NCI-H226 (cell line): Measurements from ENCODE around the gene CAMKMT.
A peak's percentile ranks its signal among the peaks of the same experiment; 100 is the strongest.
"Not testable (repeated sequence)": the region's sequence is repeated elsewhere in the genome, so short reads cannot be mapped to it uniquely, and the experiment has no call there.

Source experiments
- DNase-seq: peaks from one replicate; pipeline ENCODE4 v3.0.0-alpha.2; 2015

Gene CAMKMT

DNA sequence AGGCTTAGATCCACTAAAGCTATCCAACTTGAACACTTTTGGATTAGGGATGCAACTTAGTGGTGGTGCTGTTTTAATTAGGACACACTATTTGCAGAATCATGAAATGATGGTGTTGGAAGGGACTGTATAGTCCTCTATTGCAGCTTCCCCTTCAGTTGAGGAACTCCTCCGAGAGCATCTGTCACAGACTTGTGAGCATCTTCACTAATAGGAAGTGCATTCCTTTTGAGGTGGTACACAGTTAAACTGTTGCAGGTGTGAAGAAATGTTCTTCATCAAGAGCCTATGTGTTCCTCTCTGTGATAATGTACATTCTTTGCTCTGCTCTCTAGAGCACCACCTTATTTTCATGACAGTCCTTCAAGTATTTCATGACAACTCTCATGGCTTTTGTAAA, 197.4 kb downstream of the CAMKMT start:
- DNase-seq: no peak

- DNase-seq: no peak
These were observed 198.6 kb downstream of the CAMKMT start for GRCh38 chr2:44560352-44560751.

DNA sequence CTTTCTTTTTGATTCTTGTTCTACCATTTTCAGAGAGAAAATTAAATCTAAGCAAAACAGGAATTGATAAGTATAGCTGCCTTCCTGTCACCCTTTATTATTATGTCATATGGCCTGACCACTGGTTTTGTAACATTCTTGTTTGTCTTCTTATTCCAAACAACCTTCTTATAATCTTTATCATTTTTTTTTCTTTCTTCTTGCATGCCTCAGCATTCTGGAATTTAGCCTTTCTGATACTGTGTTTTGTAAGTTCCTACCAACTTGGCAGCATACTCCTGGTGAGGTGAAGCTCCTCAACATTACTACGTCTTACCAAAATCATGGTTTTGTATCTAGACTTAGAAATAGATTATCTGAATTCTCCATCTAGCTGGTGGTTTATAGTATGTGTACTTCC, 199.2 kb downstream of the CAMKMT start:
- peak; percentile 83 for DNase-seq

- peak; percentile 43 for DNase-seq
These were observed 201.0 kb downstream of the CAMKMT start for GRCh38 chr2:44562737-44563136.

DNA sequence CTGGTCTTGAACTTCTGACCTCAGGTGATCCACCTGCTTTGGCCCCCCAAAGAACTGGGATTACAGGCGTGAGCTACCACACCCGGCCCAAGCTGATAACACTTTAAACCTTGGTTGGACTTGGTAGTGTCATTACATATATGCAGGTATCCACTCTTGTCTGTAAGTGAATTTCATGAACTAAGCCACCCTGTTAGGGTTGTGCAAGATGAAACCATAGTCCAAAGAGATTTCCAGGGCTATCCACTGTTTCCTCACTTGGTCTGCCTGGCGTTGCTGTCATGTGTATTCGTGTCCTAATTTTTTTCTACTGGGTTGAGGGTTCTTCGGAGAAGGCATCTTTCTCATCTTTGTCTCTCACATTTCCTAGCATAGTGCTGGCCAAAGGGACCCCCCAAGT, 203.0 kb downstream of the CAMKMT start:
- DNase-seq: no peak

DNA sequence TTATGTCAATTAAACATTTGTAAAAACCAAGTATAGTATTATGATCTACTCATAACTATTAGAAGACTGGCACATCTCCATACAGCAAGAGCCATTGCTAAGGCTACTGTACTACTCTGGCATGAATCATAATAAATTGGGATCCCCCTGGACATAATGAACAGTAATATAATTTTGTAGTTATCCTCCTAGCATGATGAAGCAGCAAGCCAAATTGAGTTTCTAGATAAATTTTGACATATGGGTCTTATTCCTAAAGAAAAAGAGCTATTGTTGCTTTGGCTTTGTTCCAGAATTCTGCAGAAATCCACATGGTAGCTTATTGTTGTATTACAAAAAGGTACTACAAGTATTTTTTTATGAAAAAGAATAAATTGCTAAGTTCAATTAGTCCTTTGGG, 204.3 kb downstream of the CAMKMT start:
- no peak for DNase-seq

DNA sequence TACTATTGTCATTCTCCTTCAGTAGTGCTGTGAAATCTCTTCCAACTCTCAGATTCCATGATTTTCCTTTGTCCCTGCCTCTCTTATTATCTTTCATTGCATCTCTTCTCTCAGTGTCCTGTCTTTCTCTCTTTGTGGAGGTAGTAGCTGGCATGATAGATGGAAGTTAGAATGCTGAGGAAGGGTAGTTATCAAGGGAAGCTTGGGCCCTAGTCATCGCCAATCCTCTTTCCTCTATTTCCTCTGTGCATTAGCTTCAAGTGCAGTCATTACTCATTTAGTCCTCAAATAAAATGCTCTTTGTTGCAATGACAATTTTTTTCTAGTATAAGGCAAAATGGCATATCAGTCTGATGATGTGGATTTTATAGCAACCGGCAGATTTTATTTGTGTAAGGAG, 207.7 kb downstream of the CAMKMT start:
- DNase-seq: no peak

DNA sequence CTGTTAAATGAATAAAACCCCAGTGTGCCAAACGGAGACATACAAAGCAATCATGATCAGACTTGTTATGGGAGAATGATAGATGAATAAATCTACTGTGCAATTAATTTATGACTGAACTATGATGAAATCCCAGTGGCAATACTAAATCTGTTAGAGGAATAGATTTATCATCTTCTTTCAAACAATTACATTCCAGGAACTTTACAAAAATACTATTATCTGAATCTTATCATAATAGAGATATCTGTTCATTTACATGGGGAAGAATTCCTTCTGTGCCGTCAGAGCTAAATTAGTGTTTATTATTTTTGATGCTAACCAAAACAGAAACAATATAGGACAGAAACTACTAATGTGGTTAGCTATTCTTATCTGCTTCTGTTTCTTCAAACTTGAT, 208.5 kb downstream of the CAMKMT start:
- DNase-seq: no peak

DNA sequence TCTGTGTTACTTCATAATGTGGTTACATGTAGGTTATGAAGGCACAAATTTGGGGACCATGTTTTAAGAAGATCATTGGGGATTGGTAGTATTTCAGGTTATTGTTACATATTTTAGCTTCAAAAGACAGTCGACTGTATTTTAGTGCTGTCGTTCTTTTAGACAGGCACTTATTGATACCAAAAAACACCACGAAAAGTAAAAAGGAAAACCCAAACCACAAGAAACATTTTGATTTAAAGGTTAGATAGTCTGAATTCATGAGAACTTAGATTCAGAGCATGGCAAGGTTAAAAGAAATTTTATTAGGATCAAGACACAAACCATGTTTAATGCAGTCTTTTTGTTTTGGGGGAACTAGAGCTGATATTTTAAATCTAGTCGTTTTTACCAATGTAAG, 209.0 kb downstream of the CAMKMT start:
- no peak for DNase-seq

- peak; percentile 68 for DNase-seq
These were observed 210.6 kb downstream of the CAMKMT start for GRCh38 chr2:44572196-44572900.

DNA sequence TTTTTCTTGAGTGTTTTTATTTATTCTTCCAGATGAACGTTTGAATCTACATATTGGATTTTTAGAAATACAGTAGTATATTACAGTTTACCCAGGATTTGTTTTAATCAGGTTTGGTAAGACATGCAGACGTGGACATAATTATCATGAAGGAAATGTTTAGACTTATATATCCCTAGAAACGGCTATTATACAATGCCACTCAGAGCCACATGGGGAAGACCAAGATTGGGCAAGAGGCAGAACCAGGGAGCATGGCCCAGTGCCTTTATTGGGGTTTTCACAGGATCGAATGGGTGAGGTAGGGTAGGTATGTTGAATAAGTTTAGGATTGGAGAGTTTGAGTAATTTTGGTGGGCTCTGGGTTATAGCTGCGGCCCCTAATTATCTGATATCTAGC, 212.2 kb downstream of the CAMKMT start:
- DNase-seq: no peak

DNA sequence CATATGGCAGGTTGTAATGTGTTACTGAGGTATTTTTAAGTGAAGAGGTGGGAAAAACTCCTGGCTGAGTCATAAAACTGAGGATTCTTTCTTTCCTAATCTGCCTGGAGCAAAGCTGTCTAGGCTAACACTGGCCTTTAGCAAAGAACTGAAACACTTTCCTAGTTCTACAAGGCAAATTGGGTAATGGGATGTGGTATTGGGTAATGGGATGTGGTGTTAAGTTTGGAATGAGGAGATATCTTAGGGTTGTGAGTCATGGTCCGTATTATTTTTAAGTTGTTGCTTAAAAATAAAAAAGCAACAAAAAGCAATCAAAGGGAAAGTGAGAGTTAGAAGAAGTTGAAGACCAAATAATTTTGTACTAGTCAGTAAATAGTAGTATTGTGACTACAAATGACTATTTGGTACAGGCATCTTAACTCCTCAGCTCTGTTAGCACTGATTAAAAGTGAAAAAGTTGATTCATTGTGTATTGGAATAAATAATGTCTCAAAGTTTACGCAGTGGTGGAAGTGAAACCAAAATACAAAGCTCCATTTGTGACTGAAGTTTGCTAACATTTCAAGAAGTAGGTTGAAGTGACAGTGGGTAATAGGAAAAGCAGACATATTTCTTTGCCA, 216.8 kb downstream of the CAMKMT start:
- DNase-seq: peak; percentile 88

DNA sequence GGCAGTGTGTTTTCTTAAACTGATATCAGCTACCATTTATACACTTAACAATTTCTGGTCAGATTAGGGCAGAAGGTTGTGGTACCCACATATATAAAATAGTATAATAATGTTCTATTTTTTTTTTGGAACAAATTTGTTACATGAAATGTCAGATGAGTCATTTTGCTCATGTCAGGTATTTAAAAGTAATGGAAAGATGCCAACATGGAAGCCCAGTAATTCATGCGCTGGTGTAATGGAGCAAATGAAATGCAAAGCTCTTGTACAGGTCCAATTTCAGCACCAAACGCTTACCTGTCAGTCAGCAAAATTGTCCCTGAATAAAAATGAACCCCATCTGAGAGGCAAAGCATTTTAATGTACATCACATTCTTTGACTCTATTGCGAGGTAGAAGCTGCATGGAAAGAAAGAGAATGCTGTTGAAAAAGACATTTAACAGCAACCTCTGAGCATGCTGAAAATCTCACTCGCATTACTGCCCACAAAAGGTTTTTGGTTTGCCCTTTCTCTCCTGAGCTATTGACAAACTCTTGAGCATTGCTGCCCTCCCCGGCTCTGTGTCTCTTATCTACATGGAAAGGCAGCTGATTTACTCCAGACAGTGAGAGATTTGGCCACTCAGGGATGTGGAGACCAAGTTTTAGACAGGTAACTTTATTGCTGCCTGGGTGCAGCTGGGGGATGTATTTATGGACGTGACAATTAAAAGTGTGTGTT, 217.5 kb downstream of the CAMKMT start:
- peak; percentile 33 for DNase-seq

DNA sequence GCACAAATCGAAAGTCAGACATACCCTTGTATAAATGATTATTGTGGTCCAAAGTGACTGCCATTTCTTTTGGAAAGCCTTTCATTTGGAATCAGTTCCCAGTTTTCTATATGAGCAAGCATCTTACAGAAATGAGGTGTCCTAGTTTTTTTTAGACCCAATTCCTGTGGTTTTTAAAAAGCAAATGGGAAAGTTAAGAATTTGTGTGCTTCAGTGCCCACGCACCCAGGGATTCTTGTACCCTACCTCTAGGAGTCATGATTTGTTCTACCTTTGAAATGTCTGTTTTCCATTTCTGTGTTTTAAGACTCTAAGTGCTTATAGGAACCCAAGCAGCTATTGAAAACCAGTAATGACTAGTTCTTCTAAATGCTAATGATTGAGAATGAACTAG, 218.1 kb downstream of the CAMKMT start:
- no peak for DNase-seq

- DNase-seq: no peak
These were observed 219.2 kb downstream of the CAMKMT start for GRCh38 chr2:44580875-44581515.

GRCh38 chr2:44582363-44583008, 220.7 kb downstream of the CAMKMT start:
- DNase-seq: peak; percentile 29

GRCh38 chr2:44595615-44596014, 233.9 kb downstream of the CAMKMT start:
- DNase-seq: not testable (repeated sequence)

DNA sequence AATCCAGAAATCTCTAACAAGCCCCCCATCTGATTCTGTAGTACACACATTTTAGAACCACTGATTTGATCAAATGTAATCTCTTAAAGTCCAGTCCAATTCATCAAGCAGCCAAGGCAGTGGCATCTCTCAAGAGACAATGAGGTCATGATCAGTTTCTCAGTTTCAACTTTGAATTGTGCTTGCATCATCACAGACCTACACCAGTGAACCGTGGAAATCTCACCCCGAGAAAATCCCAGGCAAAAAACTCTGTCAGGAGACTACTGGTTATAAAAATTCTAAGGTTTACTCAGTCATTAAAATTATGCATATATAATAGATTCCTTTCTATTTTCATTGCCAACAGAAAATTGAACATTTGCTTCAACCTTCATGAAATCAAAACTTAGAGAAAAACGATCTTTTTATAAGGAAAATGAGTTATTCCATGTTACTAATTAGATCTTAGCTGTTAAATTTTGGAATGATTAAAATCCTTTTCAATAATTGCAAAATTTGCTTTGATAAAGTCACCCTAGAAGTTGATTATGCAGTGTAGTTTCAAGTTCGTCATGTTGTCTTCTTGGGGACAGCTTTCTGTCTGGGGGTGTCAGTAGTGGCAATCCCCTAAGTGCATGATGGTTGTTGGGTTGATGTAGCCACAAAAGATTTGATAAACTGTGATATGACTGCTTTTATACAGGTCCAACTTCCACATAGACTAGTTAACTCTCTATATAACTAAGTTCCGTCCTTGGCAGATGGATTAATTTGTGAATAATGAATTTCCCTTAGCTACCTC, 235.0 kb downstream of the CAMKMT start:
- no peak for DNase-seq

- DNase-seq: no peak
These were observed 236.8 kb downstream of the CAMKMT start for GRCh38 chr2:44598330-44599119.

- no peak for DNase-seq
These were observed 237.4 kb downstream of the CAMKMT start for GRCh38 chr2:44599130-44599529.

DNA sequence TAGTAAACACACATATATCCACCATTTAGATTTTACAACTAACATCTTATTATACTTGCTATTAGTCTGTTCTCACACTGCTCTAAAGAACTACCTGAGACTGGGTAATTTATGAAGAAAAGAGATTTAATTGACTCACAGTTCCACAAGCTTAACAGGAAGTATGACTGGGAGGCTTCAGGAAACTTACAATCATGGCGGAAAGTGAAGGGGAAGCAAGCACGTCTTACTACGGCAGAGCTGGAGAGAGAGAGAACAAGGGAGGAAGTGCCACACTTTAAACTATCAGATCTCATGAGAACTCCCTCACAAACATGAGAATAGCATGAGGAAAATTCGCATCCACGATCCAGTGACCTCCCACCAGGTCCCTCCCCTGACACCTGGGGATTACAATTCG, 240.7 kb downstream of the CAMKMT start:
- DNase-seq: no peak

- DNase-seq: no peak
These were observed 243.8 kb downstream of the CAMKMT start for GRCh38 chr2:44605511-44605910.
